GM23248 (cell line): ENCODE data around the gene PAPPA.

Experiments used
- EZH2 ChIP-seq: fragments of 200-600 bp; sonication (generic); IDR thresholded peaks from 2 replicates; pipeline ENCODE4 v1.6.1; 2018; ENCODE audit warnings: antibody characterized with exemption, mild to moderate bottlenecking; ENCODE audit not compliant: insufficient read depth, poor library complexity, severe bottlenecking
- EZH2phosphoT487 ChIP-seq: fragments of 200-600 bp; sonication (generic); IDR thresholded peaks from 2 replicates; pipeline ENCODE4 v1.6.1; 2018; ENCODE audit warnings: antibody characterized with exemption, moderate library complexity, mild to moderate bottlenecking, low read depth; ENCODE audit not compliant: insufficient read depth

DNA sequence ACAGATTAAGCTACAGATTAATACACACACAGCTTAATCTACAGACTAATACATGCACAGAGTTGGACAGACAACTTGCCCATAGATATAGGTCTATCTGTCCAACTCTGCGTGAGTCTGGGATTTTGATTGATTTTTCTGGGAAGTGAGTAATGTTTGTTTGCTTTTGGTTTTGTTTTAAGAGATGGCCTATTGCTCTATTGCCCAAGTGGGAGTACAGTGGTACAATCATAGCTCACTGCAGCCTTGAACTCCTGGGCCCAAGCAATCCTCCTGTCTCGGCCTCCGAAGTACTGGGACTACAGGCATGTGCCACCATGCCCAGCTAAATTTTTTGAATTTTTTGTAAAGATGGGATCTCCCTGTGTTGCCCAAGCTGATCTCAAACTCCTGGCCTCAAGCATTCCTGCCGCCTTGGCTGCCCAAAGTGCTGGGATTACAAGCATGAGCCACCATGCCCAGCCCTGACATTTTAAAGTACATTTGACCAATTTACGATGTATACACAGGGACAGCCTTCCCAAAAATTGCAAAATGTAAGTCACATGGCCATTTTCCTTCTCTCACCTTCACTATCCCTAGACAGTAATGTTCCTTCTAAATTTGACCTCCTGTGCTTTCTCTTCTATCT is 50.8 kb downstream of the PAPPA start:
- TF ChIP-seq EZH2 (no peak), EZH2phosphoT487 (no peak)
